Sciatic nerve (tissue), 1 donor: Measurements from ENCODE around the gene MCOLN3. TPM values are rescaled to one million over a fixed set of nuclear protein-coding genes. Genes with fewer than 3 reads are reported as not detected.

ENCODE experiments used
- total RNA-seq: library from RNA; stranded (reverse); fragmentation: NEBNext Ultra II Directional; extraction: Animal tissue kit (Norgen Biotek cat#: 25700); gene quantifications from one replicate; pipeline ENCODE4 v1.2.1, GENCODE V29; 2021
- donor health status: DM: no; HTN: no; CAD: no.

The MCOLN3 gene
- total RNA-seq, 1 donor from 2014 or later, result 11.2 TPM

Other genes starting within 250 kb of the MCOLN3 start
- 0.36 TPM for gene LPAR3, start 155.3 kb downstream of the MCOLN3 start, total RNA-seq
- gene MCOLN2, start 51.4 kb downstream of the MCOLN3 start, total RNA-seq, result 6.5 TPM
- gene SYDE2, start 152.5 kb upstream of the MCOLN3 start, total RNA-seq, result 18.3 TPM
- 30.9 TPM for gene C1orf52, start 211.2 kb upstream of the MCOLN3 start, total RNA-seq
- 17.8 TPM for gene BCL10, start 228.1 kb upstream of the MCOLN3 start, total RNA-seq